D341Med (cell line): ENCODE results near the gene TFPI.
"Not testable (repeated sequence)": the region's sequence is repeated elsewhere in the genome, so short reads cannot be mapped to it uniquely, and the experiment has no call there.

ENCODE experiments used
- DNase-seq: peaks from one replicate; pipeline ENCODE4 v3.0.0; 2012; ENCODE audit warnings: low spot score

The TFPI gene

GRCh38 chr2:187552828-187553681, 1.2 kb downstream of the TFPI start:
- no peak for DNase-seq

GRCh38 chr2:187552381-187552780, 1.9 kb downstream of the TFPI start:
- DNase-seq = no peak

GRCh38 chr2:187550857-187551256, 3.4 kb downstream of the TFPI start:
- DNase-seq = no peak

GRCh38 chr2:187549951-187550555, 4.2 kb downstream of the TFPI start:
- no peak for DNase-seq

- no peak for DNase-seq
Observed at GRCh38 chr2:187549193-187549592, 5.0 kb downstream of the TFPI start.

GRCh38 chr2:187548656-187549055, 5.6 kb downstream of the TFPI start:
- DNase-seq = no peak

GRCh38 chr2:187547353-187547979, 6.8 kb downstream of the TFPI start:
- DNase-seq = no peak

GRCh38 chr2:187546762-187547333, 7.4 kb downstream of the TFPI start:
- no peak for DNase-seq

- DNase-seq = no peak
Observed at GRCh38 chr2:187545238-187545751, 8.9 kb downstream of the TFPI start.

- DNase-seq = no peak
Observed at GRCh38 chr2:187544371-187545080, 9.7 kb downstream of the TFPI start.

- no peak for DNase-seq
Observed at GRCh38 chr2:187543488-187543887, 10.7 kb downstream of the TFPI start.

- no peak for DNase-seq
Observed at GRCh38 chr2:187542123-187542522, 12.1 kb downstream of the TFPI start.

GRCh38 chr2:187541086-187542085, 12.8 kb downstream of the TFPI start:
- no peak for DNase-seq

GRCh38 chr2:187538222-187538621, 16.0 kb downstream of the TFPI start:
- not testable (repeated sequence) for DNase-seq

- DNase-seq = not testable (repeated sequence)
Observed at GRCh38 chr2:187535381-187535780, 18.9 kb downstream of the TFPI start.

GRCh38 chr2:187532333-187533120, 21.7 kb downstream of the TFPI start:
- no peak for DNase-seq

- DNase-seq = no peak
Observed at GRCh38 chr2:187529977-187530721, 24.1 kb downstream of the TFPI start.

GRCh38 chr2:187529248-187529976, 24.8 kb downstream of the TFPI start:
- no peak for DNase-seq
